ENCODE results near the gene NR6A1. TPM values are rescaled to one million over a fixed set of nuclear protein-coding genes. Genes with fewer than 3 reads are reported as not detected.

Gene NR6A1
- total RNA-seq, 4 donors from 2014 or later, result 9.7 to 14.6 (median 12.5) TPM

DNA sequence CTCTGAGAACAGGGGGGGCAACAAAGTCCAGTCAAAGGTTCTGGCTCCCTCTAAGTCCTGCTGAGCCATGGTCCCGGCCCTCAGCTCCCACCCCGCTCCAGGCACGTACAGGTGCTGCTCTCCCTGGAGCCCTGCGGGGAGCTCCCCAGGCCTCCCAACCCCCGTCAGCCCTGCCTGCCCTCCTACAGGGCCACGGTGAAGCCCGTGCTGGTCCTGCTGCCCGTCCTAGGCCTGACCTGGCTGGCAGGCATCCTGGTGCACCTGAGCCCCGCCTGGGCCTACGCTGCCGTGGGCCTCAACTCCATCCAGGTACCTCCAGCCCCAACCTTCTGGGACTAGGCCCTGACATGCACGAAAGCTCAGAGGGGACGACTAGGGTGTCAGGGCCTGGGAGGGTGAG, 300.8 kb downstream of the NR6A1 start:
- Histone ChIP-seq H3K9me3 (no peaks in the 10 kb centered on the region), H3K4me1 (no peaks in the 10 kb centered on the region), H3K27me3 (peaks cover 8% of the 10 kb centered on the region), H3K36me3 (no peaks in the 10 kb centered on the region), H3K4me3 (no peak overlapping the region), H3K27ac (no peak overlapping the region)
- TF ChIP-seq CTCF (IDR thresholded peaks at IDR 0.05) (no peak), POLR2A (IDR thresholded peaks at IDR 0.05) (no peak), POLR2AphosphoS5 (IDR thresholded peaks at IDR 0.05) (no peak), EP300 (IDR thresholded peaks at IDR 0.05; ENCODE audit: low read depth) (no peak)
- intact Hi-C loops (cut with DNase I; ENCODE audit: low total_unique reads), result no loop called here
- WGBS, 2 donors (ENCODE audit: low coverage in 1 of 2), result 91 to 100% methylated on average over 1 to 12 of the region's 13 CpGs
- in situ Hi-C loops (cut with MboI; ENCODE audit: low pct_ligation_motif_present in 1 of 4, low pct_unique_long_range_greater_than_20kb in 1 of 4, low sequenced_read_pairs in 3 of 4), result no loop called here
- DNase-seq, result no peak

DNA sequence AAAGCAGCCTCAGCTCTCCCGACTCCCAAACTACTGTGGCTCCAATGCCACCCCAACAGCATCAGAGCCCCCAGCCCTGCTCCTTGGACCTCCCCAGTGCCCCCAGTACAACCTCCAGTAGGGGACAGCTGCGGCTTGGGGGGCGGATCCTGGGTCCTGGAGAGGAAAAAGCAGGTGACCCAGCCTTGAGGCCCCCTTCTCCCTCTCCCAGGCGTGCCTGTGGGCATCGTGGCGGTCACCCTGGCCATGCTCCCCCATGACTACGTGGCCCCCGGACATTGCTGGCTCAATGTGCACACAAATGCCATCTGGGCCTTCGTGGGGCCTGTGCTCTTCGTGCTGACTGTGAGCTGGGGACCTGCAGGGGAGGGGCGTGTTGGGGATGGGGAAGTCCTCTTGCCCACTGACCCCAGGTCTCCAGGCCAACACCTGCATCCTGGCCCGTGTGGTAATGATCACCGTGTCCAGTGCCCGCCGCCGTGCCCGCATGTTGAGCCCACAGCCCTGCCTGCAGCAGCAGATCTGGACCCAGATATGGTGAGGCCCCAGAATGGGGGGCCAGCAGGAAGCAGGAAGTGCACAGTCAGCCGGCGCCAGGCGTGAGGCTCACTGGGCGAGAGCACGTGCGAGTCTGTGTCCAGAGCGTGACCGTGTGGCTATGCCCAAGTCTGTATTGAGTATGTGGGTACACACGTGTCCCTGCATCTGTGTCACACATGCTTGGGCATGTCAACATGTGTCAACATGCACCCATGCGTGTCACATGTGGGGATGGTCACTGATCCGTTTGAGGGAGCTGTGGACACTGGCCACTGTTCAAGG, 301.9 kb downstream of the NR6A1 start:
- in situ Hi-C loops (cut with MboI; ENCODE audit: low pct_ligation_motif_present in 1 of 4, low pct_unique_long_range_greater_than_20kb in 1 of 4, low sequenced_read_pairs in 3 of 4) (no loop called here), intact Hi-C loops (cut with DNase I; ENCODE audit: low total_unique reads) (no loop called here)
- TF ChIP-seq EP300 (IDR thresholded peaks at IDR 0.05; ENCODE audit: low read depth) (no peak), CTCF (IDR thresholded peaks at IDR 0.05) (no peak), POLR2AphosphoS5 (IDR thresholded peaks at IDR 0.05) (no peak), POLR2A (IDR thresholded peaks at IDR 0.05) (no peak)
- WGBS, 2 donors (ENCODE audit: low coverage in 1 of 2), result 78% methylated on average over 19 of the region's 28 CpGs; no CpG with 5 or more reads in 1 of the 2 donors
- no peaks in the 10 kb centered on the region for H3K4me1 ChIP-seq
- no peak overlapping the region for H3K27ac ChIP-seq
- H3K4me3 ChIP-seq, result no peak overlapping the region
- peaks cover 8% of the 10 kb centered on the region for H3K27me3 ChIP-seq
- no peaks in the 10 kb centered on the region for H3K9me3 ChIP-seq
- no peak for DNase-seq
- no peaks in the 10 kb centered on the region for H3K36me3 ChIP-seq

GRCh38 chr9:124468061-124468740, 302.9 kb downstream of the NR6A1 start:
- Histone ChIP-seq H3K4me1 (no peaks in the 10 kb centered on the region), H3K9me3 (no peaks in the 10 kb centered on the region), H3K27ac (no peak overlapping the region), H3K27me3 (peaks cover 11% of the 10 kb centered on the region), H3K4me3 (no peak overlapping the region), H3K36me3 (no peaks in the 10 kb centered on the region)
- DNase-seq, result no peak
- in situ Hi-C loops (cut with MboI; ENCODE audit: low pct_ligation_motif_present in 1 of 4, low pct_unique_long_range_greater_than_20kb in 1 of 4, low sequenced_read_pairs in 3 of 4), result no loop called here
- no peak for TF ChIP-seq POLR2AphosphoS5 (IDR thresholded peaks at IDR 0.05)
- intact Hi-C loops (cut with DNase I; ENCODE audit: low total_unique reads), result no loop called here
- WGBS, 2 donors (ENCODE audit: low coverage in 1 of 2), result 86% methylated on average over 17 of the region's 19 CpGs; no CpG with 5 or more reads in 1 of the 2 donors

DNA sequence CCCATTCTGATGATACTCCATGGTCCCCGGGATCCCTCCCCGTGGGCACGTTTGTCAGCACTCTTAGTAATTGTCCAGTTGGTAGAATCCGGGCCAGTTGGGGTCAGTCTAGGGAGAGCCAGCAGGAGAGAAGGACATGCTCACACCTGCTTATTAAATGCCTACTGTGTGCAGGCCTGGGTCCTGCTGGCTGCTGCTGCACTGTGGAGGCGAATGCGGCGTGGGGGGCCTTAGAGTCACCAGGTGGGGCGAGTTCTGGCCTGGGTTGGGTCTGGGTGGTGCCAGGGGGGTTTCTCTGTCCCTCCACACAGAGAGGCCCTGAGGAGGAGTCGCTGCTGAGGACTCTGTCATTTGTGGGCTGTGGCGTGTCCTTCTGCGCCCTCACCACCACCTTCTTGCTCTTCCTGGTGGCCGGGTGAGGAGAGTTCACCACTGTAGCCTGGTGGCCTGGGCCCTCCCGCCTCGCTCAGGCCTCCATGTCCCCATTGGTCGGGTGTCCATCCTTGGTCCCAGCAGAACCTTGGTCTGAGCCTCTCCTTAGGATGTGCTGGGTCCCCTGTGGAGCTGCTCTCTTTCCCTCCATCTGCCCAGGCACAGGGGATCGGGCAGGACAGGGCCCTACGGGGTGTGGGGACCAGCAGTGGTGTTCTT, 303.6 kb downstream of the NR6A1 start:
- TF ChIP-seq EP300 (IDR thresholded peaks at IDR 0.05; ENCODE audit: low read depth) (no peak), CTCF (IDR thresholded peaks at IDR 0.05) (no peak), POLR2A (IDR thresholded peaks at IDR 0.05) (no peak)
- WGBS, 2 donors (ENCODE audit: low coverage in 1 of 2), result 92% methylated on average over 17 of the region's 17 CpGs; no CpG with 5 or more reads in 1 of the 2 donors
- peaks cover 16% of the 10 kb centered on the region for H3K27me3 ChIP-seq

More for the DNA sequence above, 303.6 kb downstream of the NR6A1 start:
- in situ Hi-C loops (cut with MboI; ENCODE audit: low pct_ligation_motif_present in 1 of 4, low pct_unique_long_range_greater_than_20kb in 1 of 4, low sequenced_read_pairs in 3 of 4), result no loop called here
- H3K27ac ChIP-seq, result no peak overlapping the region
- H3K9me3 ChIP-seq, result no peaks in the 10 kb centered on the region
- no peak for DNase-seq
- H3K36me3 ChIP-seq, result no peaks in the 10 kb centered on the region
- H3K4me3 ChIP-seq, result no peak overlapping the region
- no peaks in the 10 kb centered on the region for H3K4me1 ChIP-seq
- intact Hi-C loops (cut with DNase I; ENCODE audit: low total_unique reads), result no loop called here

Small RNAs within 50 kb of the gene (small RNA-seq; reads per million reads assigned to genes)
- 34.9 to 162 (median 130) reads per million in 4 donors for gene MIR181A2
- 8.8 to 51.4 (median 26.6) reads per million in 4 donors for gene MIR181B2
- gene RN7SL302P, result 0 to 0.28 (median 0.06) reads per million in 4 donors

Other genes with a start within 250 kb of the NR6A1 start
- gene OLFML2A, start 5.8 kb upstream of the NR6A1 start, total RNA-seq, result 10 to 100 TPM in 3 of 4 donors, 1 to 10 TPM in 1; 9.4 to 59.1 (median 16.0) TPM
- gene WDR38, start 82.1 kb upstream of the NR6A1 start, total RNA-seq, result not detected
- gene RPL35, start 90.6 kb upstream of the NR6A1 start, total RNA-seq, result 1,000 to 10,000 TPM in 3 of 4 donors, 100 to 1,000 TPM in 1; 498 to 3,953 (median 1,382) TPM
- gene ARPC5L, start 90.8 kb upstream of the NR6A1 start, total RNA-seq, result 10 to 100 TPM in 3 of 4 donors, 1 to 10 TPM in 1; 9.8 to 37.0 (median 22.8) TPM
- 100 to 1,000 TPM in 1 of 4 donors, 10 to 100 TPM in 3; 24.3 to 144 (median 30.1) TPM for gene GOLGA1, start 169.8 kb upstream of the NR6A1 start, total RNA-seq